ENCODE data around the gene MERTK. TPM values are rescaled to one million over a fixed set of nuclear protein-coding genes. Genes with fewer than 3 reads are reported as not detected.
"Not testable (repeated sequence)": the region's sequence is repeated elsewhere in the genome, so short reads cannot be mapped to it uniquely, and the experiment has no call there.

MERTK gene
- 20.7 TPM for total RNA-seq
- long read RNA-seq, partial matches to known transcripts: 7 of 22 reads
- long read RNA-seq, other reads (novel, unspliced or antisense): 11 of 22 reads

DNA sequence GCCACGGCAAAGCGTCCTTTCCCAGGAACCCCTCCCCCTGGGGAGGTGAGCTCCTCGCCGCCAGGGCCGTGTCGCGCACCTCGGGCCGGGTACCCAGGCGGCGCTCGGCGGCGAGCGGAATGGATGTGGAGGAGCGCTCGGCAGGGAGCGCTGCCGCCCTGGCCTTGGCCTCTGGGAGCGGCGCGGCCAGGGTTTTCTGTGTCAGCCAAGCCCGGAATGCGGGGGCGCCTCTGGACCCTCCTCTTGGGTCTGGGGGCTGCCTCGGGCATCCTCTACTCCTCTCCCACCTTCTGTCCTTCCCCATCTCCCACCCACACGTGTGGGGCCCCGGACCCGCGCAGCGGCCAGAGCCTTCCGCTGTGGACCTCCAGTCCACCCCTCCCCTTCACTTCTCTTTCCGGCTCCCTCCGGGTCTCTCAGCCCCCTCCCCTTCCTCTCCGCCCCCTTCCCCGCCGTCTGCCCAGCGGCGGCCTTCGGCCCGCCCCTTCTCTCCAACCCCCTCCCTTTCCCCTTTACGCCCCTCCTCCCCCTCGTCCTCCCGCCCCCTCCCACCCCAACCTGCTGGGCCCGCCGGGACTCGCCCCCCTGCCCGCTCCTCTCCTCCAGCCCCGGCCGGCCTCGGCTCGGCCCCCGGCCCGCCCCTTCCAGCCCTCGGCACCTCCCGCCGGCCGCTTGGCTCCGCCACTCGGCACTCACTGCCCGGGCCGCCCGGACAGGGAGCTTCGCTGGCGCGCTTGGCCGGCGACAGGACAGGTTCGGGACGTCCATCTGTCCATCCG, at the start of gene MERTK:
Gene MERTK (plus strand): TSS at position 684 of the 779 bp plus-strand sequence. CDS start 129 bp downstream, outside the sequence.
- peak; percentile 95 for ATAC-seq
- Histone ChIP-seq H3K4me3 (peak within 1 kb of the TSS; percentile 96), H3K27ac (peak within 1 kb of the TSS; percentile 88), H3K9me3 (no peaks in the 10 kb centered on the region), H3K4me1 (peaks cover 30% of the 10 kb centered on the region), H3K36me3 (no peaks in the 10 kb centered on the region), H3K27me3 (ENCODE audit: low read depth) (no peaks in the 10 kb centered on the region)
- intact Hi-C loops (cut with DNase I): loop anchor here (10.0 kb wide), 1 partner anchor 147 kb away; no protein-coding TSS in a partner anchor
- DNase-seq: peak; percentile 89
- TF ChIP-seq, protein P1, sequence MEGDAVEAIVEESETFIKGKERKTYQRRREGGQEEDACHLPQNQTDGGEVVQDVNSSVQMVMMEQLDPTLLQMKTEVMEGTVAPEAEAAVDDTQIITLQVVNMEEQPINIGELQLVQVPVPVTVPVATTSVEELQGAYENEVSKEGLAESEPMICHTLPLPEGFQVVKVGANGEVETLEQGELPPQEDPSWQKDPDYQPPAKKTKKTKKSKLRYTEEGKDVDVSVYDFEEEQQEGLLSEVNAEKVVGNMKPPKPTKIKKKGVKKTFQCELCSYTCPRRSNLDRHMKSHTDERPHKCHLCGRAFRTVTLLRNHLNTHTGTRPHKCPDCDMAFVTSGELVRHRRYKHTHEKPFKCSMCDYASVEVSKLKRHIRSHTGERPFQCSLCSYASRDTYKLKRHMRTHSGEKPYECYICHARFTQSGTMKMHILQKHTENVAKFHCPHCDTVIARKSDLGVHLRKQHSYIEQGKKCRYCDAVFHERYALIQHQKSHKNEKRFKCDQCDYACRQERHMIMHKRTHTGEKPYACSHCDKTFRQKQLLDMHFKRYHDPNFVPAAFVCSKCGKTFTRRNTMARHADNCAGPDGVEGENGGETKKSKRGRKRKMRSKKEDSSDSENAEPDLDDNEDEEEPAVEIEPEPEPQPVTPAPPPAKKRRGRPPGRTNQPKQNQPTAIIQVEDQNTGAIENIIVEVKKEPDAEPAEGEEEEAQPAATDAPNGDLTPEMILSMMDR (IDR thresholded peaks at IDR 0.05): peak; percentile 64

GRCh38 chr2:111850646-111851045, 47.8 kb upstream of the MERTK start:
- H3K9me3 ChIP-seq; H3K27me3 ChIP-seq (ENCODE audit: low read depth); intact Hi-C loops (cut with DNase I); H3K4me3 ChIP-seq; DNase-seq; H3K4me1 ChIP-seq; H3K27ac ChIP-seq: not testable (repeated sequence)
- TF ChIP-seq, protein P1 (IDR thresholded peaks at IDR 0.05): peak; percentile 51
- H3K36me3 ChIP-seq: peaks cover 19% of the 10 kb centered on the region
- ATAC-seq: peak; percentile 70 to 75

- H3K4me3 ChIP-seq; DNase-seq; intact Hi-C loops (cut with DNase I); H3K9me3 ChIP-seq; H3K27me3 ChIP-seq (ENCODE audit: low read depth); H3K27ac ChIP-seq; H3K4me1 ChIP-seq; ATAC-seq: not testable (repeated sequence)
- peaks cover 23% of the 10 kb centered on the region for H3K36me3 ChIP-seq
Observed at GRCh38 chr2:111852544-111852943, 45.9 kb upstream of the MERTK start.

- H3K4me1 ChIP-seq; DNase-seq; intact Hi-C loops (cut with DNase I); H3K27ac ChIP-seq; H3K27me3 ChIP-seq (ENCODE audit: low read depth); H3K9me3 ChIP-seq; H3K4me3 ChIP-seq; ATAC-seq: not testable (repeated sequence)
- peaks cover 25% of the 10 kb centered on the region for H3K36me3 ChIP-seq
Observed at GRCh38 chr2:111860005-111860404, 38.4 kb upstream of the MERTK start.

GRCh38 chr2:111865124-111865523, 33.3 kb upstream of the MERTK start:
- H3K27me3 ChIP-seq (ENCODE audit: low read depth); ATAC-seq; H3K27ac ChIP-seq; DNase-seq; H3K9me3 ChIP-seq; H3K4me1 ChIP-seq; H3K4me3 ChIP-seq; intact Hi-C loops (cut with DNase I): not testable (repeated sequence)
- H3K36me3 ChIP-seq: peaks cover 17% of the 10 kb centered on the region

DNA sequence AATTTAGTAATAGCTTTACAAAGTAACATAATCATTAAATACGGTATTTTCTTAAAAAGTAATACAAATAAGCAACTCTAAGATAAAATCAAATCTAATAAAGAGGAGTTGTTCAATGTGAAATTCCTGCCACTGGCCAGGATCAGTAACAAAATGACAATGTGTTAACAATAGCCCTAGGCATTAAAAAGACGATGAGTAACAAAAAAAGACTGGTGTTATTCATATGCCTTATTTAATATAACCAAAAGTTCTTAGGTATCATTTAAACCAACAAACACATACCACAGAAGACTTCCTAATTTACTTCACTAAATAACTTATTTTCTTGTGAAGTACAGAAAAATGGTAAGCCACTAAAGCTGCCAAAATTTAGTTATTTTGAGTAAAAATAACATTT, 25.6 kb upstream of the MERTK start:
- H3K36me3 ChIP-seq: peaks cover 13% of the 10 kb centered on the region
- H3K4me1 ChIP-seq; DNase-seq; H3K27ac ChIP-seq; H3K9me3 ChIP-seq; H3K27me3 ChIP-seq (ENCODE audit: low read depth); intact Hi-C loops (cut with DNase I); H3K4me3 ChIP-seq; ATAC-seq: not testable (repeated sequence)

GRCh38 chr2:111883661-111884591, 14.5 kb upstream of the MERTK start, which contains the start of gene ANAPC1:
TSS of gene ANAPC1 (minus strand) at chr2:111884193. CDS start at chr2:111880825, 3,368 bp downstream.
- Histone ChIP-seq H3K9me3 (no peaks in the 10 kb centered on the region), H3K4me3 (peak within 1 kb of the TSS; percentile 95), H3K4me1 (peaks cover 8% of the 10 kb centered on the region), H3K36me3 (peaks cover 14% of the 10 kb centered on the region), H3K27me3 (ENCODE audit: low read depth) (no peaks in the 10 kb centered on the region), H3K27ac (peak within 1 kb of the TSS; percentile 87)
- ATAC-seq: peak; percentile 97 to 99
- TF ChIP-seq, protein P1 (IDR thresholded peaks at IDR 0.05): no peak
- peak; percentile 91 for DNase-seq
- intact Hi-C loops (cut with DNase I): no loop called here
